K562 (cell line): ENCODE data around the gene MMD2. TPM values are rescaled to one million over a fixed set of nuclear protein-coding genes. Genes with fewer than 3 reads are reported as not detected.
A peak's percentile ranks its signal among the peaks of the same experiment; 100 is the strongest.

Experiments used
- GATA2 ChIP-seq: sonication (generic); formaldehyde crosslinking; IDR thresholded peaks from 2 replicates; pipeline ENCODE4 v1.4.0; 2020; ENCODE audit warnings: mild to moderate bottlenecking, missing genetic modification reagents
- GTF2B ChIP-seq: IDR thresholded peaks from 2 replicates; pipeline ENCODE4 v1.6.1; 2011; ENCODE audit not compliant: insufficient read length; ENCODE audit errors: extremely low read depth
- HDGF ChIP-seq: fragments of 450-650 bp; IDR thresholded peaks from 2 replicates; pipeline ENCODE4 v1.6.1; 2016
- RBBP5 ChIP-seq: fragments of 200-600 bp; sonication (generic); IDR thresholded peaks from 2 replicates; pipeline ENCODE4 v1.6.1; 2012; ENCODE audit warnings: borderline replicate concordance, mild to moderate bottlenecking, low read length, control low read depth, inconsistent platforms; ENCODE audit not compliant: insufficient read depth, poor library complexity, severe bottlenecking
- SNRNP70 ChIP-seq: fragments of 200-400 bp; formaldehyde crosslinking; optimal IDR thresholded peaks from 2 replicates; pipeline ENCODE3; 2017; ENCODE audit warnings: low read depth, low read length
- TFAP4 ChIP-seq: sonication (generic); formaldehyde crosslinking; IDR thresholded peaks from 2 replicates; pipeline ENCODE4 v1.8.0; 2022; ENCODE audit warnings: missing genetic modification reagents, mild to moderate bottlenecking, moderate library complexity, borderline replicate concordance
- ZBED1 ChIP-seq: IDR thresholded peaks from 2 replicates; pipeline ENCODE4 v1.6.1; 2014
- ZNF561 ChIP-seq: fragments of 450-650 bp; formaldehyde crosslinking; conservative IDR thresholded peaks from 2 replicates; pipeline ENCODE4 v1.4.0; 2020; ENCODE audit warnings: mild to moderate bottlenecking, moderate library complexity
- polyA plus RNA-seq, 8 experiments: library from polyadenylated mRNA; depleted of rRNA in 4 of 8; stranded (reverse) in 5 of 8; unstranded in 3 of 8; fragments of >200 nt; fragmentation: Nextera tagmentation in 2 of 8; fragmentation: Illumina TruSeq in 1 of 8; extraction: Ambion mirVana in 2 of 8; extraction: Trizol in 1 of 8; gene quantifications; 2 replicates each; pipeline versions ENCODE4 v1.2.1 to v1.2.3, GENCODE V29; 2011 to 2014; ENCODE audit warnings: inconsistent platforms in 1 of 8, missing spikeins in 1 of 8
- total RNA-seq, 7 experiments: library from RNA; depleted of rRNA in 6 of 7; stranded (reverse); fragments of >200 nt in 6 of 7; fragmentation: Illumina TruSeq in 2 of 7; extraction: Trizol in 2 of 7; gene quantifications; 2 replicates each; pipeline versions ENCODE4 v1.2.1 to v1.2.3, GENCODE V29; 2011 to 2021; ENCODE audit warnings: low replicate concordance in 1 of 7
- TF ChIP-seq, protein P1 (sequence below), 2 experiments: fragments of 450-650 bp; formaldehyde crosslinking in 1 of 2; IDR thresholded peaks; 2 replicates each; pipeline versions ENCODE4 v1.4.0 to v1.6.1; 2014 to 2020; ENCODE audit warnings: mild to moderate bottlenecking in 2 of 2, borderline replicate concordance in 1 of 2, low read depth in 1 of 2
- TF ChIP-seq, protein P2 (sequence below): fragments of 250-450 bp; sonication (Bioruptor Pico); IDR thresholded peaks from 2 replicates; pipeline ENCODE4 v1.5.0; 2022; ENCODE audit warnings: mild to moderate bottlenecking
- TF ChIP-seq, protein P3 (sequence below): fragments of 250-450 bp; sonication (Bioruptor Pico); IDR thresholded peaks from 2 replicates; pipeline ENCODE4 v1.4.0; 2020; ENCODE audit warnings: borderline replicate concordance

The MMD2 gene
- total and polyA plus RNA-seq, 9 of the 15 experiments (the other 6 are each of a cell fraction or from before 2014, with no cell fraction given), result not detected

GRCh38 chr7:4951903-4952636 lies 6.9 kb downstream of the MMD2 start (continued):
- TF ChIP-seq, protein P1, sequence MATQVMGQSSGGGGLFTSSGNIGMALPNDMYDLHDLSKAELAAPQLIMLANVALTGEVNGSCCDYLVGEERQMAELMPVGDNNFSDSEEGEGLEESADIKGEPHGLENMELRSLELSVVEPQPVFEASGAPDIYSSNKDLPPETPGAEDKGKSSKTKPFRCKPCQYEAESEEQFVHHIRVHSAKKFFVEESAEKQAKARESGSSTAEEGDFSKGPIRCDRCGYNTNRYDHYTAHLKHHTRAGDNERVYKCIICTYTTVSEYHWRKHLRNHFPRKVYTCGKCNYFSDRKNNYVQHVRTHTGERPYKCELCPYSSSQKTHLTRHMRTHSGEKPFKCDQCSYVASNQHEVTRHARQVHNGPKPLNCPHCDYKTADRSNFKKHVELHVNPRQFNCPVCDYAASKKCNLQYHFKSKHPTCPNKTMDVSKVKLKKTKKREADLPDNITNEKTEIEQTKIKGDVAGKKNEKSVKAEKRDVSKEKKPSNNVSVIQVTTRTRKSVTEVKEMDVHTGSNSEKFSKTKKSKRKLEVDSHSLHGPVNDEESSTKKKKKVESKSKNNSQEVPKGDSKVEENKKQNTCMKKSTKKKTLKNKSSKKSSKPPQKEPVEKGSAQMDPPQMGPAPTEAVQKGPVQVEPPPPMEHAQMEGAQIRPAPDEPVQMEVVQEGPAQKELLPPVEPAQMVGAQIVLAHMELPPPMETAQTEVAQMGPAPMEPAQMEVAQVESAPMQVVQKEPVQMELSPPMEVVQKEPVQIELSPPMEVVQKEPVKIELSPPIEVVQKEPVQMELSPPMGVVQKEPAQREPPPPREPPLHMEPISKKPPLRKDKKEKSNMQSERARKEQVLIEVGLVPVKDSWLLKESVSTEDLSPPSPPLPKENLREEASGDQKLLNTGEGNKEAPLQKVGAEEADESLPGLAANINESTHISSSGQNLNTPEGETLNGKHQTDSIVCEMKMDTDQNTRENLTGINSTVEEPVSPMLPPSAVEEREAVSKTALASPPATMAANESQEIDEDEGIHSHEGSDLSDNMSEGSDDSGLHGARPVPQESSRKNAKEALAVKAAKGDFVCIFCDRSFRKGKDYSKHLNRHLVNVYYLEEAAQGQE (IDR thresholded peaks at IDR 0.05; ENCODE audit: borderline replicate concordance), result peak; percentile 98
- TF ChIP-seq, protein P1 (CRISPR knock-in tag; IDR thresholded peaks at IDR 0.05; ENCODE audit: low read depth), result peak; percentile 86
- TF ChIP-seq GATA2 (CRISPR knock-in tag) (no peak), ZBED1 (no peak), TFAP4 (CRISPR knock-in tag) (no peak), RBBP5 (no peak), SNRNP70 (no peak), HDGF (no peak), ZNF561 (CRISPR knock-in tag) (no peak), GTF2B (no peak)
- TF ChIP-seq, protein P2, sequence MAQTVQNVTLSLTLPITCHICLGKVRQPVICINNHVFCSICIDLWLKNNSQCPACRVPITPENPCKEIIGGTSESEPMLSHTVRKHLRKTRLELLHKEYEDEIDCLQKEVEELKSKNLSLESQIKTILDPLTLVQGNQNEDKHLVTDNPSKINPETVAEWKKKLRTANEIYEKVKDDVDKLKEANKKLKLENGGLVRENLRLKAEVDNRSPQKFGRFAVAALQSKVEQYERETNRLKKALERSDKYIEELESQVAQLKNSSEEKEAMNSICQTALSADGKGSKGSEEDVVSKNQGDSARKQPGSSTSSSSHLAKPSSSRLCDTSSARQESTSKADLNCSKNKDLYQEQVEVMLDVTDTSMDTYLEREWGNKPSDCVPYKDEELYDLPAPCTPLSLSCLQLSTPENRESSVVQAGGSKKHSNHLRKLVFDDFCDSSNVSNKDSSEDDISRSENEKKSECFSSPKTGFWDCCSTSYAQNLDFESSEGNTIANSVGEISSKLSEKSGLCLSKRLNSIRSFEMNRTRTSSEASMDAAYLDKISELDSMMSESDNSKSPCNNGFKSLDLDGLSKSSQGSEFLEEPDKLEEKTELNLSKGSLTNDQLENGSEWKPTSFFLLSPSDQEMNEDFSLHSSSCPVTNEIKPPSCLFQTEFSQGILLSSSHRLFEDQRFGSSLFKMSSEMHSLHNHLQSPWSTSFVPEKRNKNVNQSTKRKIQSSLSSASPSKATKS (CRISPR knock-in tag), result no peak
- TF ChIP-seq, protein P3, sequence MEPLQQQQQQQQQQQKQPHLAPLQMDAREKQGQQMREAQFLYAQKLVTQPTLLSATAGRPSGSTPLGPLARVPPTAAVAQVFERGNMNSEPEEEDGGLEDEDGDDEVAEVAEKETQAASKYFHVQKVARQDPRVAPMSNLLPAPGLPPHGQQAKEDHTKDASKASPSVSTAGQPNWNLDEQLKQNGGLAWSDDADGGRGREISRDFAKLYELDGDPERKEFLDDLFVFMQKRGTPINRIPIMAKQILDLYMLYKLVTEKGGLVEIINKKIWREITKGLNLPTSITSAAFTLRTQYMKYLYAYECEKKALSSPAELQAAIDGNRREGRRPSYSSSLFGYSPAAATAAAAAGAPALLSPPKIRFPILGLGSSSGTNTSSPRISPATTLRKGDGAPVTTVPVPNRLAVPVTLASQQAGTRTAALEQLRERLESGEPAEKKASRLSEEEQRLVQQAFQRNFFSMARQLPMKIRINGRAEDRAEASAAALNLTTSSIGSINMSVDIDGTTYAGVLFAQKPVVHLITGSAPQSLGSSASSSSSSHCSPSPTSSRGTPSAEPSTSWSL (CRISPR knock-in tag), result no peak
